Panc1 (cell line): Measurements from ENCODE around the gene DIP2C. TPM values are rescaled to one million over a fixed set of nuclear protein-coding genes. Genes with fewer than 3 reads are reported as not detected.

ENCODE experiments used
- ATAC-seq: fragments of 200-7000 bp; cut with Tn5 transposase; 2 replicates; pipeline ENCODE4 v1.9.1; 2020; ENCODE audit warnings: mild to moderate bottlenecking, moderate library complexity
- BruUV-seq: library from RNA; stranded (reverse); fragments of 400-500 nt; replicated peaks from 2 replicates; lab custom pipeline; 2021; lab: Mats Ljungman, UMichigan
- CTCF ChIA-PET: fragments of 300-600 bp; sonication (Branson Sonifier 250); formaldehyde crosslinking; loops from one replicate; lab custom pipeline; 2022; ENCODE audit warnings: antibody characterized with exemption; lab: Charles Lee
- POLR2A ChIA-PET: fragments of 300-600 bp; sonication (Branson Sonifier 250); formaldehyde crosslinking; loops from one replicate; lab custom pipeline; 2022; ENCODE audit warnings: antibody characterized with exemption; lab: Charles Lee
- DNase-seq: peaks from one replicate; pipeline ENCODE4 v3.0.0-alpha.2; 2010; ENCODE audit warnings: low read depth, low spot score
- H3K27ac ChIP-seq: 2 replicates; pipeline ENCODE4 v1.5.1; 2011; ENCODE audit warnings: mild to moderate bottlenecking, low read length, inconsistent platforms
- H3K27me3 ChIP-seq: fragments of 200-500 bp; sonication (Bioruptor generic); 2 replicates; pipeline ENCODE4 v1.6.0; 2014; ENCODE audit warnings: low read length, inconsistent platforms; ENCODE audit not compliant: control insufficient read depth, insufficient read depth
- H3K36me3 ChIP-seq: fragments of 200-500 bp; sonication (Bioruptor generic); 2 replicates; pipeline ENCODE4 v1.5.1; 2014; ENCODE audit warnings: inconsistent platforms, mild to moderate bottlenecking, low read length, moderate library complexity; ENCODE audit not compliant: control insufficient read depth, insufficient read depth
- H3K4me1 ChIP-seq: 2 replicates; pipeline ENCODE4 v1.5.1; 2011; ENCODE audit warnings: inconsistent platforms, mild to moderate bottlenecking, low read length, moderate library complexity; ENCODE audit not compliant: control insufficient read depth, insufficient read depth
- H3K4me3 ChIP-seq, 2 experiments: 2 replicates each; pipeline ENCODE4 v1.5.1; 2011 to 2012; ENCODE audit warnings: low read depth in 2 of 2, low read length in 2 of 2, mild to moderate bottlenecking in 2 of 2, inconsistent platforms in 1 of 2, moderate library complexity in 1 of 2
- H3K9me3 ChIP-seq: fragments of 200-500 bp; sonication (Bioruptor generic); 2 replicates; pipeline ENCODE4 v1.5.1; 2014; ENCODE audit warnings: low read depth, mild to moderate bottlenecking, inconsistent platforms, low read length, moderate library complexity; ENCODE audit not compliant: control insufficient read depth, insufficient read depth
- CTCF ChIP-seq: fragments of 450-650 bp; IDR thresholded peaks from 2 replicates; pipeline ENCODE4 v1.5.1; 2017; ENCODE audit warnings: mild to moderate bottlenecking
- POLR2AphosphoS5 ChIP-seq: IDR thresholded peaks from 2 replicates; pipeline ENCODE4 v1.6.1; 2012; ENCODE audit warnings: mild to moderate bottlenecking, low read depth, low read length, moderate library complexity
- REST ChIP-seq, 2 experiments: IDR thresholded peaks; 2 replicates each; pipeline ENCODE4 v1.6.1; 2011 to 2012; ENCODE audit warnings: low read depth in 2 of 2, control low read depth in 1 of 2, low read length in 1 of 2, mild to moderate bottlenecking in 1 of 2, moderate library complexity in 1 of 2; ENCODE audit not compliant: insufficient read depth in 1 of 2
- SIN3A ChIP-seq: IDR thresholded peaks from 2 replicates; pipeline ENCODE4 v1.6.1; 2012; ENCODE audit warnings: low read depth, mild to moderate bottlenecking, low read length, moderate library complexity, borderline replicate concordance; ENCODE audit not compliant: insufficient read depth
- TCF7L2 ChIP-seq: IDR thresholded peaks from 2 replicates; pipeline ENCODE4 v1.6.1; 2011; ENCODE audit warnings: mild to moderate bottlenecking, low read depth, low read length, inconsistent platforms
- in situ Hi-C: cut with HindIII; loops from 2 replicates; pipeline ENCODE4 v1.10.0; 2016; ENCODE audit warnings: low sequenced_read_pairs, low pct_unique_long_range_greater_than_20kb
- intact Hi-C: fragments of 100-400 bp; cut with micrococcal nuclease; formaldehyde crosslinking; loops from one replicate; pipeline ENCODE4 v1.10.0; 2022; ENCODE audit not compliant: unreplicated experiment
- total RNA-seq: library from RNA; stranded (reverse); gene quantifications from one replicate; pipeline ENCODE4 v1.2.1, GENCODE V29; 2021; ENCODE audit not compliant: unreplicated experiment

DIP2C gene
- total RNA-seq, 1 experiment from 2014 or later = 13.2 TPM

GRCh38 chr10:536935-537334 lies 152.5 kb downstream of the DIP2C start:
- Histone ChIP-seq H3K27me3 (no peaks in the 10 kb centered on the region), H3K4me3 (no peak overlapping the region), H3K9me3 (no peaks in the 10 kb centered on the region), H3K27ac (no peak overlapping the region), H3K4me1 (no peaks in the 10 kb centered on the region), H3K36me3 (no peaks in the 10 kb centered on the region)
- POLR2A ChIA-PET = no interaction called here
- in situ Hi-C loops (no loop called here), intact Hi-C loops (no loop called here)
- BruUV-seq = no TSS peak
- DNase-seq = no peak
- no peak for TF ChIP-seq SIN3A
- TF ChIP-seq REST (IDR thresholded peaks at IDR 0.05; ENCODE audit: insufficient read depth in 1 of 2, low read depth in 2 of 2, low read length in 1 of 2) = no peak
- TF ChIP-seq TCF7L2 = no peak
- TF ChIP-seq POLR2AphosphoS5 = no peak
- no peak for TF ChIP-seq CTCF
- no peak for ATAC-seq
- CTCF ChIA-PET = no interaction called here

- in situ Hi-C loops = no loop called here
- intact Hi-C loops = no loop called here
- no peak for DNase-seq
- Histone ChIP-seq H3K27ac (no peak overlapping the region), H3K4me3 (no peak overlapping the region), H3K4me1 (no peaks in the 10 kb centered on the region), H3K36me3 (no peaks in the 10 kb centered on the region), H3K9me3 (no peaks in the 10 kb centered on the region), H3K27me3 (no peaks in the 10 kb centered on the region)
- CTCF ChIA-PET = no interaction called here
- ATAC-seq = no peak
- POLR2A ChIA-PET = no interaction called here
- TF ChIP-seq TCF7L2 (no peak), POLR2AphosphoS5 (no peak), CTCF (no peak), SIN3A (no peak), REST (IDR thresholded peaks at IDR 0.05; ENCODE audit: insufficient read depth in 1 of 2, low read depth in 2 of 2, low read length in 1 of 2) (no peak)
- no TSS peak for BruUV-seq
Observed at GRCh38 chr10:536371-536925, 153.0 kb downstream of the DIP2C start.
